Aorta (tissue), 5 donors: ENCODE measurements around the gene CSNK1A1. TPM values are rescaled to one million over a fixed set of nuclear protein-coding genes. Genes with fewer than 3 reads are reported as not detected.
"Not testable (repeated sequence)": the region's sequence is repeated elsewhere in the genome, so short reads cannot be mapped to it uniquely, and the experiment has no call there.

Experiments used
- ATAC-seq: fragments of 200-7000 bp; cut with Tn5 transposase; one replicate; pipeline ENCODE4 v1.9.1; 2022; ENCODE audit warnings: moderate library complexity; ENCODE audit not compliant: low FRiP score
- DNase-seq, 2 donors: peaks; one replicate each; pipeline ENCODE4 v3.0.0-alpha.2; 2020
- H3K27ac ChIP-seq, 2 donors: one replicate each; pipeline ENCODE4 v1.5.1; 2013; ENCODE audit warnings: low read length in 2 of 2, mild to moderate bottlenecking in 2 of 2, moderate library complexity in 2 of 2, control low read depth in 1 of 2, inconsistent platforms in 1 of 2, low read depth in 1 of 2
- H3K27me3 ChIP-seq, 2 donors: one replicate each; pipeline ENCODE4 v1.6.1; 2013; ENCODE audit warnings: control low read depth in 1 of 2, low read length in 1 of 2, mild to moderate bottlenecking in 1 of 2, moderate library complexity in 1 of 2; ENCODE audit not compliant: insufficient read depth in 2 of 2, control insufficient read depth in 1 of 2
- H3K36me3 ChIP-seq, 2 donors: one replicate each; pipeline ENCODE4 v1.6.1; 2013; ENCODE audit warnings: control low read depth in 1 of 2, low read length in 1 of 2, mild to moderate bottlenecking in 1 of 2; ENCODE audit not compliant: insufficient read depth in 2 of 2, control insufficient read depth in 1 of 2
- H3K4me1 ChIP-seq, 2 donors: one replicate each; pipeline ENCODE4 v1.6.1; 2013; ENCODE audit warnings: low read length in 2 of 2, control low read depth in 1 of 2, mild to moderate bottlenecking in 1 of 2, moderate library complexity in 1 of 2; ENCODE audit not compliant: insufficient read depth in 2 of 2, control insufficient read depth in 1 of 2
- H3K4me3 ChIP-seq, 2 donors: one replicate each; pipeline ENCODE4 v1.5.1; 2013; ENCODE audit warnings: low read length in 2 of 2, control low read depth in 1 of 2, mild to moderate bottlenecking in 1 of 2
- H3K9me3 ChIP-seq: one replicate; pipeline ENCODE4 v1.6.1; 2013; ENCODE audit warnings: mild to moderate bottlenecking, low read length; ENCODE audit not compliant: control insufficient read depth
- WGBS, 2 donors: extraction: QIAGEN DNeasy Blood & Tissue Kit; methylation state at CpG; one replicate each; pipeline ENCODE4 v1.1.7; 2013; 5-methylcytosine and 5-hydroxymethylcytosine counted together
- intact Hi-C, 2 donors: fragments of 100-400 bp; cut with DNase I; formaldehyde crosslinking; loops; one replicate each; pipeline versions ENCODE4 v1.14.2 to v1.15.0; 2022
- polyA plus RNA-seq, 2 donors: library from polyadenylated mRNA; stranded (reverse); fragments of 200-250 nt; gene quantifications; one replicate each; pipeline ENCODE4 v1.2.3, GENCODE V29; 2013
- total RNA-seq, 2 donors: library from RNA; stranded (reverse); fragmentation: NEBNext Ultra II Directional; extraction: Animal tissue kit (Norgen Biotek cat#: 25700); gene quantifications; one replicate each; pipeline ENCODE4 v1.2.1, GENCODE V29; 2021
- donor health status: healthy with polysubstance abuse.
- donor health status: Bipolar disorder and iron deficiency.
- donor health status: DM: no; HTN: no; CAD: no.
- donor health status: DM: no; HTN: no; CAD: no.
- donor health status: DM: yes; HTN: yes; CAD: no.

CSNK1A1 gene
- total and polyA plus RNA-seq, 4 donors, result 100 to 242 (median 164) TPM

GRCh38 chr5:149535787-149536186 is 15.5 kb downstream of the CSNK1A1 start:
- H3K36me3 ChIP-seq, H3K27ac ChIP-seq, H3K4me3 ChIP-seq, H3K27me3 ChIP-seq, H3K9me3 ChIP-seq, ATAC-seq, DNase-seq, intact Hi-C loops, H3K4me1 ChIP-seq: not testable (repeated sequence)
- WGBS, 2 donors, result 82 to 84% methylated on average over 6 of the region's 6 CpGs

GRCh38 chr5:149532413-149532812 is 18.8 kb downstream of the CSNK1A1 start:
- no peak overlapping the region for H3K4me3 ChIP-seq
- H3K27ac ChIP-seq, result no peak overlapping the region
- ATAC-seq (no peak), DNase-seq (no peak)
- no peaks in the 10 kb centered on the region for H3K9me3 ChIP-seq
- WGBS, 2 donors, result 91 to 94% methylated on average over 7 of the region's 7 CpGs
- intact Hi-C loops, result no loop called here
- H3K36me3 ChIP-seq, result peaks cover 0 to 3% of the 10 kb centered on the region in 2 donors
- H3K4me1 ChIP-seq, result peaks cover 2 to 6% of the 10 kb centered on the region in 2 donors
- no peaks in the 10 kb centered on the region for H3K27me3 ChIP-seq

GRCh38 chr5:149529463-149529862 is 21.8 kb downstream of the CSNK1A1 start:
- Histone ChIP-seq H3K4me3 (no peak overlapping the region), H3K36me3 (peaks cover 0 to 3% of the 10 kb centered on the region in 2 donors), H3K27ac (no peak overlapping the region), H3K4me1 (peaks cover 2 to 6% of the 10 kb centered on the region in 2 donors), H3K27me3 (no peaks in the 10 kb centered on the region), H3K9me3 (no peaks in the 10 kb centered on the region)
- ATAC-seq (no peak), DNase-seq (no peak)
- intact Hi-C loops, result no loop called here

GRCh38 chr5:149528281-149529060 is 22.8 kb downstream of the CSNK1A1 start:
- Histone ChIP-seq H3K9me3 (no peaks in the 10 kb centered on the region), H3K36me3 (peaks cover 0 to 3% of the 10 kb centered on the region in 2 donors), H3K27me3 (no peaks in the 10 kb centered on the region), H3K4me1 (peaks cover 2 to 6% of the 10 kb centered on the region in 2 donors), H3K4me3 (no peak overlapping the region), H3K27ac (peak overlapping the region in 1 of 2 donors; percentile 43)
- DNase-seq, result no peak
- intact Hi-C loops, result no loop called here
- 56 to 57% methylated on average over 4 of the region's 4 CpGs for WGBS, 2 donors
- no peak for ATAC-seq

- peaks cover 2 to 10% of the 10 kb centered on the region in 2 donors for H3K4me1 ChIP-seq
- no peaks in the 10 kb centered on the region for H3K9me3 ChIP-seq
- DNase-seq, result peak in 1 of 2 donors; percentile 46
- no peak overlapping the region for H3K4me3 ChIP-seq
- no peak for ATAC-seq
- no peaks in the 10 kb centered on the region for H3K27me3 ChIP-seq
- WGBS, 2 donors, result 31 to 34% methylated on average over 12 of the region's 12 CpGs
- intact Hi-C loops, result no loop called here
- no peak overlapping the region for H3K27ac ChIP-seq
- H3K36me3 ChIP-seq, result no peaks in the 10 kb centered on the region
Measured at GRCh38 chr5:149526845-149527590, 24.2 kb downstream of the CSNK1A1 start.

GRCh38 chr5:149521739-149522685 is 29.2 kb downstream of the CSNK1A1 start:
- intact Hi-C loops, result no loop called here
- no peak for ATAC-seq
- H3K4me1 ChIP-seq, result peaks cover 5 to 14% of the 10 kb centered on the region in 2 donors

GRCh38 chr5:149519601-149520000 is 31.6 kb downstream of the CSNK1A1 start:
- Histone ChIP-seq H3K4me1 (peaks cover 5 to 14% of the 10 kb centered on the region in 2 donors), H3K4me3 (no peak overlapping the region), H3K27ac (no peak overlapping the region), H3K27me3 (no peaks in the 10 kb centered on the region), H3K36me3 (no peaks in the 10 kb centered on the region), H3K9me3 (no peaks in the 10 kb centered on the region)
- no peak for DNase-seq
- intact Hi-C loops, result no loop called here
- no peak for ATAC-seq

More at GRCh38 chr5:149521739-149522685, 29.2 kb downstream of the CSNK1A1 start:
- H3K4me3 ChIP-seq, result no peak overlapping the region
- no peak overlapping the region for H3K27ac ChIP-seq
- H3K27me3 ChIP-seq, result no peaks in the 10 kb centered on the region
- no peaks in the 10 kb centered on the region for H3K36me3 ChIP-seq
- H3K9me3 ChIP-seq, result no peaks in the 10 kb centered on the region
- DNase-seq, result no peak
- 81 to 83% methylated on average over 15 of the region's 15 CpGs for WGBS, 2 donors

- H3K36me3 ChIP-seq, result no peaks in the 10 kb centered on the region
- no peak overlapping the region for H3K4me3 ChIP-seq
- intact Hi-C loops, result no loop called here
- H3K9me3 ChIP-seq, result no peaks in the 10 kb centered on the region
- H3K27ac ChIP-seq, result peak overlapping the region in 1 of 2 donors; percentile 57
- DNase-seq (no peak), ATAC-seq (no peak)
- WGBS, 2 donors, result 17 to 20% methylated on average over 3 of the region's 3 CpGs
- H3K4me1 ChIP-seq, result peaks cover 5 to 14% of the 10 kb centered on the region in 2 donors
- no peaks in the 10 kb centered on the region for H3K27me3 ChIP-seq
Measured at GRCh38 chr5:149518620-149519019, 32.6 kb downstream of the CSNK1A1 start.
